HCT116 (cell line): ENCODE results near the gene CWC27. TPM values are rescaled to one million over a fixed set of nuclear protein-coding genes. Genes with fewer than 3 reads are reported as not detected.

Experiments
- ATAC-seq: fragments of 200-7000 bp; cut with Tn5 transposase; 2 replicates; pipeline ENCODE4 v1.9.1; 2020; ENCODE audit warnings: mild to moderate bottlenecking, moderate library complexity
- BruUV-seq: library from RNA; stranded (reverse); fragments of 400-500 nt; replicated peaks from 2 replicates; lab custom pipeline; 2021; lab: Mats Ljungman, UMichigan
- CTCF ChIA-PET: fragments of 300-600 bp; sonication (Branson Sonifier 250); formaldehyde crosslinking; loops from one replicate; lab custom pipeline; 2021; ENCODE audit warnings: antibody characterized with exemption; lab: Charles Lee
- POLR2A ChIA-PET: fragments of 300-600, 350-600 bp; sonication (Branson Sonifier 250); formaldehyde crosslinking; loops from one replicate; lab custom pipeline; 2021; ENCODE audit warnings: antibody characterized with exemption; lab: Charles Lee
- RAD21 ChIA-PET, 2 experiments: fragments of 300-600 bp; sonication (Branson Sonifier 250); formaldehyde crosslinking; loops; one replicate each; lab custom pipeline; 2023; ENCODE audit warnings: low total read pairs in 2 of 2; ENCODE audit not compliant: uncharacterized antibody in 2 of 2, unreplicated experiment in 2 of 2, low non-redundant PET in 1 of 2; lab: Charles Lee
- DNase-seq: peaks from one replicate; pipeline ENCODE4 v3.0.0-alpha.2; 2010; ENCODE audit warnings: low read depth, low spot score
- H2AFZ ChIP-seq: fragments of 200-600 bp; shearing (Covaris generic), sonication (generic); 2 replicates; pipeline ENCODE4 v1.6.1; 2017; ENCODE audit warnings: low read depth, mixed run types, mixed read lengths, antibody characterized with exemption, low read length; ENCODE audit not compliant: poor library complexity, severe bottlenecking
- H3K27ac ChIP-seq: 2 replicates; pipeline ENCODE4 v1.5.1; 2012; ENCODE audit warnings: low read depth, low read length
- H3K27me3 ChIP-seq: fragments of 200-600 bp; sonication (generic); 2 replicates; pipeline ENCODE4 v1.6.1; 2016; ENCODE audit warnings: mixed run types, low read length, mixed read lengths; ENCODE audit not compliant: insufficient read depth
- H3K36me3 ChIP-seq, 2 experiments: fragments of 200-500 bp in 1 of 2; fragments of 200-600 bp in 1 of 2; sonication (Bioruptor generic) in 1 of 2; sonication (generic) in 1 of 2; 2 replicates each; pipeline versions ENCODE4 v1.5.1 to v1.6.1; 2014 to 2016; ENCODE audit warnings: low read length in 2 of 2, inconsistent platforms in 1 of 2, mixed read lengths in 1 of 2, mixed run types in 1 of 2; ENCODE audit not compliant: insufficient read depth in 2 of 2, control insufficient read depth in 1 of 2
- H3K4me1 ChIP-seq, 2 experiments: fragments of 200-600 bp in 1 of 2; sonication (generic) in 1 of 2; 2 replicates each; pipeline versions ENCODE4 v1.5.1 to v1.6.1; 2012 to 2017; ENCODE audit warnings: low read length in 2 of 2, inconsistent platforms in 1 of 2, mild to moderate bottlenecking in 1 of 2, mixed read lengths in 1 of 2, mixed run types in 1 of 2, moderate library complexity in 1 of 2; ENCODE audit not compliant: insufficient read depth in 2 of 2, control insufficient read depth in 1 of 2
- H3K4me2 ChIP-seq: fragments of 200-600 bp; sonication (generic); 2 replicates; pipeline ENCODE4 v1.6.1; 2017; ENCODE audit warnings: mixed run types, low read length, mixed read lengths
- H3K4me3 ChIP-seq, 2 experiments: fragments of 200-600 bp in 1 of 2; sonication (generic) in 1 of 2; replicated peaks in 1 of 2; 2 replicates each; pipeline ENCODE4 v1.5.1; 2011 to 2016; ENCODE audit warnings: low read length in 2 of 2, control low read depth in 1 of 2, low read depth in 1 of 2, mild to moderate bottlenecking in 1 of 2, mixed read lengths in 1 of 2, mixed run types in 1 of 2
- H3K79me2 ChIP-seq: fragments of 200-600 bp; sonication (generic); 2 replicates; pipeline ENCODE4 v1.6.1; 2017; ENCODE audit warnings: mild to moderate bottlenecking, mixed run types, low read length, moderate library complexity, mixed read lengths; ENCODE audit not compliant: insufficient read depth
- H3K9ac ChIP-seq: fragments of 200-600 bp; sonication (generic); 2 replicates; pipeline ENCODE4 v1.6.1; 2016; ENCODE audit warnings: low read length, mixed read lengths
- H3K9me2 ChIP-seq: fragments of 200-600 bp; sonication (generic), shearing (Covaris generic); 2 replicates; pipeline ENCODE4 v1.6.1; 2017; ENCODE audit warnings: mixed run types, mild to moderate bottlenecking, moderate library complexity; ENCODE audit not compliant: insufficient read depth
- H3K9me3 ChIP-seq, 2 experiments: fragments of 200-500 bp in 1 of 2; fragments of 200-600 bp in 1 of 2; sonication (Bioruptor generic) in 1 of 2; sonication (generic) in 1 of 2; 2 replicates each; pipeline ENCODE4 v1.6.1; 2014 to 2017; ENCODE audit warnings: low read length in 2 of 2, mixed read lengths in 2 of 2, inconsistent platforms in 1 of 2, low read depth in 1 of 2, mild to moderate bottlenecking in 1 of 2, mixed run types in 1 of 2, moderate library complexity in 1 of 2; ENCODE audit not compliant: control insufficient read depth in 1 of 2, insufficient read depth in 1 of 2
- H4K20me1 ChIP-seq: fragments of 200-600 bp; sonication (generic), shearing (Covaris generic); 2 replicates; pipeline ENCODE4 v1.6.1; 2017; ENCODE audit warnings: mixed run types, mild to moderate bottlenecking, moderate library complexity; ENCODE audit not compliant: insufficient read depth
- ATF3 ChIP-seq: IDR thresholded peaks from 2 replicates; pipeline ENCODE4 v1.6.1; 2012
- CBX3 ChIP-seq: IDR thresholded peaks from 2 replicates; pipeline ENCODE4 v1.6.1; 2012; ENCODE audit warnings: low read depth
- EGR1 ChIP-seq: IDR thresholded peaks from 2 replicates; pipeline ENCODE4 v1.6.1; 2012; ENCODE audit warnings: low read depth
- EZH2phosphoT487 ChIP-seq: fragments of 200-600 bp; IDR thresholded peaks from 2 replicates; pipeline ENCODE4 v1.6.1; 2018; ENCODE audit warnings: antibody characterized with exemption, borderline replicate concordance
- JUND ChIP-seq: IDR thresholded peaks from 2 replicates; pipeline ENCODE4 v1.6.1; 2012
- POLR2A ChIP-seq: IDR thresholded peaks from 2 replicates; pipeline ENCODE4 v1.7.0; 2011; ENCODE audit warnings: borderline replicate concordance; ENCODE audit not compliant: insufficient read depth, insufficient read length; ENCODE audit errors: extremely low read depth
- RAD21 ChIP-seq: IDR thresholded peaks from 2 replicates; pipeline ENCODE4 v1.6.1; 2012; ENCODE audit warnings: low read depth, mild to moderate bottlenecking
- SRF ChIP-seq: IDR thresholded peaks from 2 replicates; pipeline ENCODE4 v1.6.1; 2012; ENCODE audit warnings: low read depth
- YY1 ChIP-seq: IDR thresholded peaks from 2 replicates; pipeline ENCODE4 v1.6.1; 2011; ENCODE audit warnings: low read length, low read depth, moderate library complexity, mild to moderate bottlenecking; ENCODE audit not compliant: insufficient replicate concordance; ENCODE audit errors: extremely low read depth
- ZBTB33 ChIP-seq: IDR thresholded peaks from 2 replicates; pipeline ENCODE4 v1.6.1; 2011; ENCODE audit warnings: mild to moderate bottlenecking, low read length, moderate library complexity; ENCODE audit not compliant: insufficient replicate concordance; ENCODE audit errors: extremely low read depth
- intact Hi-C: fragments of 100-400 bp; cut with micrococcal nuclease; formaldehyde crosslinking; loops from 2 replicates; pipeline ENCODE4 v1.10.0; 2022
- total RNA-seq: library from RNA; stranded (reverse); gene quantifications from one replicate; pipeline ENCODE4 v1.2.1, GENCODE V29; 2021; ENCODE audit not compliant: unreplicated experiment

Gene CWC27
- total RNA-seq, 1 experiment from 2014 or later: 29.1 TPM

- Histone ChIP-seq H3K9me2 (no peaks in the 10 kb centered on the region), H4K20me1 (no peaks in the 10 kb centered on the region), H3K4me3 (no peak overlapping the region), H3K36me3 (no peaks in the 10 kb centered on the region), H3K4me1 (no peaks in the 10 kb centered on the region), H3K9ac (no peak overlapping the region), H3K27ac (no peak overlapping the region), H3K9me3 (no peaks in the 10 kb centered on the region), H3K27me3 (no peaks in the 10 kb centered on the region), H3K4me2 (no peak overlapping the region), H2AFZ (no peak overlapping the region), H3K79me2 (no peaks in the 10 kb centered on the region)
- POLR2A ChIA-PET: no interaction called here
- ATAC-seq (no peak), DNase-seq (no peak)
- no TSS peak for BruUV-seq
- intact Hi-C loops: no loop called here
- RAD21 ChIA-PET: no interaction called here
- TF ChIP-seq ZBTB33 (no peak), EGR1 (no peak), CBX3 (no peak), SRF (no peak), POLR2A (no peak), ATF3 (no peak), EZH2phosphoT487 (no peak)
- CTCF ChIA-PET: no interaction called here
Measured at GRCh38 chr5:64929833-64930232, 161.1 kb downstream of the CWC27 start.

- Histone ChIP-seq H3K27me3 (no peaks in the 10 kb centered on the region), H3K9ac (no peak overlapping the region), H3K4me1 (no peaks in the 10 kb centered on the region), H3K36me3 (no peaks in the 10 kb centered on the region), H3K79me2 (no peaks in the 10 kb centered on the region), H3K9me3 (no peaks in the 10 kb centered on the region), H3K9me2 (no peaks in the 10 kb centered on the region), H3K4me2 (no peak overlapping the region), H4K20me1 (no peaks in the 10 kb centered on the region), H3K4me3 (no peak overlapping the region), H3K27ac (no peak overlapping the region)
- ChIA-PET POLR2A (no interaction called here), RAD21 (no interaction called here), CTCF (no interaction called here)
- intact Hi-C loops: no loop called here
- ATAC-seq: no peak
- no TSS peak for BruUV-seq
- TF ChIP-seq RAD21: no peak
- no peak for TF ChIP-seq EGR1
- TF ChIP-seq ZBTB33: no peak
- TF ChIP-seq ATF3: no peak
- TF ChIP-seq JUND: no peak
- TF ChIP-seq YY1: no peak
- TF ChIP-seq, all 23 proteins: peak for 0
- no peak overlapping the region for H2AFZ ChIP-seq
- no peak for DNase-seq
Measured at GRCh38 chr5:64930672-64931318, 162.1 kb downstream of the CWC27 start.
